ENCODE results near the gene HPS1. TPM values are rescaled to one million over a fixed set of nuclear protein-coding genes. Genes with fewer than 3 reads are reported as not detected.

The HPS1 gene
- total RNA-seq, 1 donor from 2014 or later, result 51.7 TPM

- H3K9me3 Mint-ChIP-seq, result peaks cover 5% of the 10 kb centered on the region
- H3K27ac Mint-ChIP-seq, result no peak overlapping the region
- peaks cover 31% of the 10 kb centered on the region for H3K4me1 Mint-ChIP-seq
- no peak for TF ChIP-seq CTCF (IDR thresholded peaks at IDR 0.05; ENCODE audit: unreplicated experiment)
- no peak overlapping the region for H3K4me3 Mint-ChIP-seq
- H3K27me3 Mint-ChIP-seq (ENCODE audit: low read depth), result no peaks in the 10 kb centered on the region
- H3K36me3 Mint-ChIP-seq, result no peaks in the 10 kb centered on the region
- no peak for DNase-seq (ENCODE audit: low spot score in 2 of 2, unreplicated experiment in 2 of 2)
Observed at GRCh38 chr10:98369801-98370200, 76.9 kb downstream of the HPS1 start.

- Mint-ChIP-seq H3K36me3 (no peaks in the 10 kb centered on the region), H3K27me3 (ENCODE audit: low read depth) (no peaks in the 10 kb centered on the region), H3K4me1 (peaks cover 25% of the 10 kb centered on the region), H3K4me3 (no peak overlapping the region), H3K27ac (no peak overlapping the region), H3K9me3 (peaks cover 5% of the 10 kb centered on the region)
- no peak for DNase-seq (ENCODE audit: low spot score in 2 of 2, unreplicated experiment in 2 of 2)
- TF ChIP-seq CTCF (IDR thresholded peaks at IDR 0.05; ENCODE audit: unreplicated experiment), result no peak
Observed at GRCh38 chr10:98368644-98369043, 78.1 kb downstream of the HPS1 start.

GRCh38 chr10:98367604-98368451 lies 78.9 kb downstream of the HPS1 start:
- peaks cover 24% of the 10 kb centered on the region for H3K4me1 Mint-ChIP-seq
- H3K27me3 Mint-ChIP-seq (ENCODE audit: low read depth), result no peaks in the 10 kb centered on the region
- no peak overlapping the region for H3K4me3 Mint-ChIP-seq
- no peak for TF ChIP-seq CTCF (IDR thresholded peaks at IDR 0.05; ENCODE audit: unreplicated experiment)
- H3K27ac Mint-ChIP-seq, result no peak overlapping the region
- H3K9me3 Mint-ChIP-seq, result peaks cover 5% of the 10 kb centered on the region
- H3K36me3 Mint-ChIP-seq, result no peaks in the 10 kb centered on the region
- DNase-seq (ENCODE audit: low spot score in 2 of 2, unreplicated experiment in 2 of 2), result no peak

Small RNA genes within 50 kb of the gene (microRNA-seq; reads per million reads assigned to microRNA genes)
- gene MIR1287 (151 reads per million, percentile 65 among the genes with 10 or more reads in this experiment), gene MIR4685 (3.5 reads per million, percentile 9 among the genes with 10 or more reads in this experiment)

Other genes with a start within 250 kb of the HPS1 start
- 7.0 to 7.9 TPM (median 7.5 TPM) in 3 replicates for gene LOXL4, start 178.7 kb downstream of the HPS1 start, total RNA-seq
- gene PYROXD2, start 31.8 kb downstream of the HPS1 start, total RNA-seq, result 31.1 to 34.4 TPM (median 31.9 TPM) in 3 replicates

All from mesothelial cell of epicardium (in vitro differentiated cells).